Chondrocyte (in vitro differentiated cells): ENCODE results near the gene GPR183. TPM values are rescaled to one million over a fixed set of nuclear protein-coding genes. Genes with fewer than 3 reads are reported as not detected.

ENCODE experiments used
- DNase-seq: peaks from one replicate; pipeline ENCODE4 v3.0.0; 2021; ENCODE audit warnings: mixed read lengths, low spot score
- H3K27ac Mint-ChIP-seq: one replicate; pipeline ENCODE4 v1.8.0; 2021; ENCODE audit warnings: mild to moderate bottlenecking, moderate library complexity, mixed read lengths; ENCODE audit not compliant: unreplicated experiment
- H3K27me3 Mint-ChIP-seq: 2 replicates; pipeline ENCODE4 v1.8.0; 2021; ENCODE audit warnings: low read depth, mixed read lengths
- H3K36me3 Mint-ChIP-seq: 2 replicates; pipeline ENCODE4 v1.8.0; 2021; ENCODE audit warnings: low read depth, mixed read lengths
- H3K4me1 Mint-ChIP-seq: 2 replicates; pipeline ENCODE4 v1.8.0; 2021; ENCODE audit warnings: low read depth, mild to moderate bottlenecking, mixed read lengths
- H3K4me3 Mint-ChIP-seq: one replicate; pipeline ENCODE4 v1.8.0; 2021; ENCODE audit warnings: mild to moderate bottlenecking, moderate library complexity, mixed read lengths; ENCODE audit not compliant: unreplicated experiment
- H3K9me3 Mint-ChIP-seq: 2 replicates; pipeline ENCODE4 v1.8.0; 2021; ENCODE audit warnings: low read depth, mixed read lengths
- total RNA-seq: library from RNA; stranded (reverse); gene quantifications from 3 replicates; pipeline ENCODE4 v1.2.1, GENCODE V29; 2021
- TF ChIP-seq, protein P1 (sequence below): fragments of 200-600 bp; sonication (generic); IDR thresholded peaks from 2 replicates; pipeline ENCODE4 v1.5.0; 2021; ENCODE audit warnings: antibody characterized with exemption, mild to moderate bottlenecking, moderate library complexity

The GPR183 gene
- total RNA-seq, 1 donor from 2014 or later, result 5.7 TPM

DNA sequence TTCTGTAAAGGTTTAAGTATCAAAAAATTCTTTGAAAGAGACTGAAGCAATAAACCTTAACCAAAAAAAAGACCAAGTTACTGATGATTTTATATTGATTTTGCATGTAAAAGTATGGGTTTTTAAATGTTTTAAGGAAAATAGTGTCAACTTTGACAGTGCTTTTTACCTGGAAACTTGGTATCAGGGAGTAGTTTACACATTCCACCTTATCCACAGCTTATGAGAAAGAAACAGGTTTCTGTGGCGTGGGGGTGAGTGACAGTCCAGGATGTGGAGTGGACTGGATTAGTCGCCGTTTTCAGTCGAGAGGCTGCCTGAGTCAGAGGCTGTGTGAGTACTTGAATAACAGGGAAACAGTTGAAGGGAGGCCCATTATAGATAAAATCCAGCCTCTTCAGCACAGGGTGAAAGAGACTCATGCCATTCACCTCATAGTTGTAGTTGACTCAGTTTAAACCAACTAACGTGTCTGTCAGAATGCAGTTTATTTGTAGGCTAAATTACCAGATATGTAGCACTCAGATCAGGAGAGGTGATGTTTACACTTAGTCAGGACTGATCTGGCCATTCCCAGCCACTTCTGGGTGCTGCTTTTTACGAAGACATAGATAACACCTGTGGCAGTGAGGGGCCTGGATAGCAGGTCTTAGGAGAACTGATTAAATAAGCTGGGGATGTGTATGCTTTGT is 595 bp upstream of the GPR183 start:
- TF ChIP-seq, protein P1, sequence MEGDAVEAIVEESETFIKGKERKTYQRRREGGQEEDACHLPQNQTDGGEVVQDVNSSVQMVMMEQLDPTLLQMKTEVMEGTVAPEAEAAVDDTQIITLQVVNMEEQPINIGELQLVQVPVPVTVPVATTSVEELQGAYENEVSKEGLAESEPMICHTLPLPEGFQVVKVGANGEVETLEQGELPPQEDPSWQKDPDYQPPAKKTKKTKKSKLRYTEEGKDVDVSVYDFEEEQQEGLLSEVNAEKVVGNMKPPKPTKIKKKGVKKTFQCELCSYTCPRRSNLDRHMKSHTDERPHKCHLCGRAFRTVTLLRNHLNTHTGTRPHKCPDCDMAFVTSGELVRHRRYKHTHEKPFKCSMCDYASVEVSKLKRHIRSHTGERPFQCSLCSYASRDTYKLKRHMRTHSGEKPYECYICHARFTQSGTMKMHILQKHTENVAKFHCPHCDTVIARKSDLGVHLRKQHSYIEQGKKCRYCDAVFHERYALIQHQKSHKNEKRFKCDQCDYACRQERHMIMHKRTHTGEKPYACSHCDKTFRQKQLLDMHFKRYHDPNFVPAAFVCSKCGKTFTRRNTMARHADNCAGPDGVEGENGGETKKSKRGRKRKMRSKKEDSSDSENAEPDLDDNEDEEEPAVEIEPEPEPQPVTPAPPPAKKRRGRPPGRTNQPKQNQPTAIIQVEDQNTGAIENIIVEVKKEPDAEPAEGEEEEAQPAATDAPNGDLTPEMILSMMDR, result no peak
- Mint-ChIP-seq H3K4me1 (peaks cover 76% of the 10 kb centered on the region), H3K9me3 (no peaks in the 10 kb centered on the region), H3K27ac (peak overlapping the region; percentile 97), H3K36me3 (peaks cover 4% of the 10 kb centered on the region), H3K4me3 (peak overlapping the region; percentile 56), H3K27me3 (no peaks in the 10 kb centered on the region)
- no peak for DNase-seq

DNA sequence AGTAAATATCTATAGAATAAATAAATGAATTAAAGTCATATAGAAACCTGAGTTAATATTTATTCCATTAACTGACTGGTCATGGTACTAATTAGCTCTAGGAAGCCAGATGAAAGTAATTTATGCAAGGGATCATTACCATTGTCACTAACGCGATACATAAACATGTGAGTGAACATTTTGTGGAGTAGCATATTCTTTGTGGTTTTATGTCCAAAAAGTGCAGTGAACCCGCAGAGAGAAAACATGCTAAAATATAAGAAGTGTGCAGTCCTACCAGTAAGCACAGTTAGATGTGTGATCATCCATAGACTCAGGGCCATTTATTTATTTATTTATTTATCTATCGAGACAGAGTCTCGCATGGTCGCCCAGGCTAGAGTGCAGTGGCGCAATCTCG is 1.6 kb downstream of the GPR183 start:
- Mint-ChIP-seq H3K4me1 (peaks cover 57% of the 10 kb centered on the region), H3K36me3 (peaks cover 4% of the 10 kb centered on the region), H3K4me3 (no peak overlapping the region), H3K27ac (no peak overlapping the region), H3K27me3 (no peaks in the 10 kb centered on the region), H3K9me3 (no peaks in the 10 kb centered on the region)
- DNase-seq, result no peak
- TF ChIP-seq, protein P1, result no peak

DNA sequence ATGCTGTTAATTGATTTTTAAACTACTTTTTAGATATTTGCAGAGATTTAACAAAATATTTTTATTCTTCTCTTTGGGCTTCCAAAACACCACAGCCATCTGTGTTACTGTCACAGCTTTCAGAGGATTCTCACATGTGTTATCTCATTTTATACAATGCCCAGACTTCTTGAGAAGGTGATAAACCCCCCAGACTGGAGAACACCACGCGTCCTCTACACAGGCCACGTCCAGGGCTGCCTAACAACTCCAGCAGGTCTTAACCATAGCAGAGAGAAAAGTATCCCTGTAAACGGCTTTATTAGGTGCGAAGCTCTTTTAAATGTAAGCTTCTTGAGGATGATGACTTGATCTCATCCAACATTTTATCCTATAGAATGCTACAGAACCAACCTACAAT is 2.0 kb downstream of the GPR183 start:
- Mint-ChIP-seq H3K4me1 (peaks cover 53% of the 10 kb centered on the region), H3K27me3 (no peaks in the 10 kb centered on the region), H3K36me3 (peaks cover 4% of the 10 kb centered on the region), H3K9me3 (no peaks in the 10 kb centered on the region), H3K4me3 (no peak overlapping the region), H3K27ac (peak overlapping the region; percentile 50)
- TF ChIP-seq, protein P1, result no peak
- no peak for DNase-seq

DNA sequence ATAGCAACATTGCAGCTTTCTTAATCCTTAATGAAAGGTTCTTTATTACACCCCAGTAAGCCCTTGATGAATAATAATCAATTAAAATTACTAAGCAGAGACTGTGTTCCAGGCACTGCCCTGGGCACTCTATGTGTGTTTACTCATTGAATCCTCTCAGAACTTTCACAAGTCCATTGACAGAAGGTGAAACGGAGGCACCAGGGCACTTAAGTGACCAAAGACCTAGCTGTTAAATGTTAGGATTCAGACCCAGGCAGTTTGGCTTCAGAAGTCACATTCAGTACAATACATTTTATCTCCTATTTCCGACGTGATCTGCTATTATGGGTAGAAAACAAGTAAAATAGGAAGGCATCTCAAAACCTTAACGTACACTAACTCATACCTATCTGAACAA is 2.7 kb downstream of the GPR183 start:
- TF ChIP-seq, protein P1, result no peak
- H3K9me3 Mint-ChIP-seq, result no peaks in the 10 kb centered on the region
- no peak for DNase-seq
- no peak overlapping the region for H3K4me3 Mint-ChIP-seq
- no peak overlapping the region for H3K27ac Mint-ChIP-seq
- H3K36me3 Mint-ChIP-seq, result peaks cover 4% of the 10 kb centered on the region
- peaks cover 47% of the 10 kb centered on the region for H3K4me1 Mint-ChIP-seq
- no peaks in the 10 kb centered on the region for H3K27me3 Mint-ChIP-seq

DNA sequence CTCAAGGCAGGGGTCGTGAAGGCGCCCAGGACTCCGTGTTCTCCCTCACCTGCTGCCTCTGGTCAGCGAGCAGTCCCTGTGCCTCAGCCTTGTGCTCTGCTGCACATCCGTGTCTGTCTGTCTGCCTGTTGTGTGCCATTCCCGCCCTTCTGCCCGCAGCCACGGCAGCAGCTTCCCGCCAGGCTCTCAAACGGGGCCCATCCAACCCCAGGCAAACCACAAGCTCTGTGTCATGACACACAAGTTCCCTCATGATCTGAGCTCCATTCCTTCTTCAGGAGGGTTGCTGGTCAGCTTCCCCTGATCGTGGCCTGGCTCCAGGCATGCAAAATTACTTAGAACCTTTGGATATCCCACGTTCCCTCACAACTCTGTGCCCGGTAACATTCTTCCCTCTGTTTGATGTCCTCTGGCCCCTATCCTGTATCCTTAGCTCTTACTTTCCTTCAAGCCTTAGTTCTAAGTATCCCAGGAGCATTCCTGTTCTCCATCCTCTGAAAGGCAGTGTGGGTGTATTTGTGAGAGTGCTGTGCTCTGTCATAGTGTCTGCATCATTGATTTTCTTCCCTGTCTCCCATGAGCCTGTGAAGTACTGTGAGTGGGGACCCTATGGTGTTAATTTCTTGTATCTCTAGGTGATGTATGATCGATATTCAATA is 3.2 kb downstream of the GPR183 start:
- peaks cover 4% of the 10 kb centered on the region for H3K36me3 Mint-ChIP-seq
- TF ChIP-seq, protein P1, result no peak
- H3K27ac Mint-ChIP-seq, result peak overlapping the region; percentile 9
- DNase-seq, result no peak
- peaks cover 42% of the 10 kb centered on the region for H3K4me1 Mint-ChIP-seq
- H3K27me3 Mint-ChIP-seq, result no peaks in the 10 kb centered on the region
- no peak overlapping the region for H3K4me3 Mint-ChIP-seq
- no peaks in the 10 kb centered on the region for H3K9me3 Mint-ChIP-seq
